Sigmoid colon (tissue), 7 donors: ENCODE measurements around the gene TCF7. TPM values are rescaled to one million over a fixed set of nuclear protein-coding genes. Genes with fewer than 3 reads are reported as not detected.

Source experiments
- DNase-seq: peaks from one replicate; pipeline ENCODE4 v3.0.0-alpha.2; 2019
- H3K27ac ChIP-seq, 4 donors: fragments of 200-600 bp; sonication (generic); one replicate each; pipeline ENCODE4 v1.5.1; 2016 to 2019; ENCODE audit warnings: mild to moderate bottlenecking in 1 of 4
- H3K27me3 ChIP-seq, 3 donors: fragments of 200-600 bp; sonication (generic); one replicate each; pipeline ENCODE4 v1.5.1; 2019; ENCODE audit warnings: mild to moderate bottlenecking in 1 of 3
- H3K36me3 ChIP-seq, 4 donors: fragments of 200-600 bp; sonication (generic); one replicate each; pipeline ENCODE4 v1.5.1; 2016 to 2019
- H3K4me1 ChIP-seq, 4 donors: fragments of 200-600 bp; sonication (generic); one replicate each; pipeline ENCODE4 v1.5.1; 2017 to 2019
- H3K4me3 ChIP-seq, 4 donors: fragments of 200-600 bp; sonication (generic); one replicate each; pipeline ENCODE4 v1.5.1; 2017 to 2019; ENCODE audit warnings: mild to moderate bottlenecking in 2 of 4, moderate library complexity in 1 of 4
- H3K9me3 ChIP-seq, 4 donors: fragments of 200-600 bp in 3 of 4; sonication (generic) in 3 of 4; one replicate each; pipeline versions ENCODE4 v1.5.1 to v1.6.1; 2013 to 2019
- CTCF ChIP-seq, 4 experiments: fragments of 450-650 bp in 3 of 4; fragments of 200-600 bp in 1 of 4; IDR thresholded peaks; one replicate each; pipeline ENCODE4 v1.5.1; 2016 to 2019; ENCODE audit warnings: antibody characterized with exemption in 4 of 4, mild to moderate bottlenecking in 3 of 4, moderate library complexity in 2 of 4
- EP300 ChIP-seq, 4 donors: sonication (generic); formaldehyde crosslinking; IDR thresholded peaks; one replicate each; pipeline ENCODE4 v1.6.1; 2017; ENCODE audit warnings: antibody characterized with exemption in 4 of 4
- POLR2A ChIP-seq, 2 donors: fragments of 450-650 bp; IDR thresholded peaks; one replicate each; pipeline ENCODE4 v1.6.1; 2016; ENCODE audit warnings: antibody characterized with exemption in 2 of 2, mild to moderate bottlenecking in 2 of 2, moderate library complexity in 2 of 2
- POLR2AphosphoS5 ChIP-seq, 4 donors: sonication (generic); formaldehyde crosslinking; IDR thresholded peaks; one replicate each; pipeline ENCODE4 v1.6.1; 2017; ENCODE audit warnings: antibody characterized with exemption in 4 of 4
- WGBS, 2 donors: extraction: QIAGEN DNeasy Blood & Tissue Kit; methylation state at CpG; one replicate each; pipeline ENCODE4 v1.1.7; 2013; 5-methylcytosine and 5-hydroxymethylcytosine counted together
- intact Hi-C: fragments of 100-400 bp; cut with DNase I; formaldehyde crosslinking; loops from one replicate; pipeline ENCODE4 v1.15.1; 2023
- polyA plus RNA-seq, 3 donors: library from polyadenylated mRNA; stranded (reverse); fragments of 200-250 nt; gene quantifications; one replicate each; pipeline ENCODE4 v1.2.3, GENCODE V29; 2013
- total RNA-seq, 4 donors: library from RNA; depleted of rRNA; stranded (reverse); fragments of >200 nt; gene quantifications; one replicate each; pipeline ENCODE4 v1.1.0, GENCODE V29; 2016
- donor health status: healthy with polysubstance abuse.
- donor health status: Bipolar disorder and iron deficiency.
- donor health status: healthy.

TCF7 gene
- total and polyA plus RNA-seq, 7 donors, result 0.36 to 38.4 (median 1.5) TPM

DNA sequence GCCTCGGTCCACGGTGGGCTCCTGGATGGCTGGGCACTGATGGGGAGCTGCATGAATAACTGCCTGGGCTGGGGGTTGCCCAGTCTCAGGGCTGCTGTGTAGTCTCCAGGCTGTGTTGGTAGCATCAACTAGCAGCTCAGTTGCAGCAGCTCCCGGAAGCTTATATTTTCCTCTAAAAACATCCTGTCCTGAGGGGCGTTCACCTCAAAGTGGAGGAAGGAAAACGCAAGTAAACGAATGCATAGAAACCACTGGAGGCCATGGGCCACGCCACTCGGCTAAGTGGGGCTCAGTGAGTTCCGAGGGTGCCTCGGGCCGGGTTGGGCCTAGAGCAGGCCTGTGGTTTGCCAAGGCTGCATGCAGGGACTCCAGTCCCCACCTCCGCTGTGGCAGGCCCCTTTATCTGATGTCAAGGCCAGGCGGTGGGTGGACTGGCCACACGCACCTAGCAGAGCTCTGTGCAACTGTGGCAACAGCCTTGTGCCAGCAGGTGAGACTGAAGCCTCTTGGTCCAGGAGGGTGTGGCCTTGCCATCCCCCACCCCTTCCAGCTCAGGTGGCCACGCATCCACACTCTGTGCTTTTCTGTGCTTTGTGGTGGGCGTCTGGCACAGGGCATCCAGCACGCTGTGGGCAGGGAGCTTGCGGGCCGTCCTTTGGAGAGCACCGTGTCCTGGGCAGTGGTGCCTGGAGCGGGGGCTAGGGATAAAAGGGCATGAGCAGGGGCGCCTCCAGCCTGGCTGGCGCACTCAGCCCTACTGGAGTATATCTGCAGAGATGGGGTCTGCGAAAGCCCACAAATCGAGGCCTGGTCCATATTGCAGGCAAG, 15.1 kb downstream of the TCF7 start:
- Histone ChIP-seq H3K36me3 (peaks cover 0 to 45% (median 0%) of the 10 kb centered on the region in 4 donors), H3K4me3 (no peak overlapping the region), H3K27me3 (no peaks in the 10 kb centered on the region), H3K27ac (no peak overlapping the region), H3K9me3 (no peaks in the 10 kb centered on the region), H3K4me1 (peaks cover 0 to 17% (median 11%) of the 10 kb centered on the region in 4 donors)
- WGBS, 2 donors, result 75 to 89% methylated on average over 25 of the region's 25 CpGs
- DNase-seq, result no peak
- intact Hi-C loops, result no loop called here
- TF ChIP-seq POLR2A (IDR thresholded peaks at IDR 0.05) (no peak), CTCF (IDR thresholded peaks at IDR 0.05) (no peak), EP300 (IDR thresholded peaks at IDR 0.05) (no peak), POLR2AphosphoS5 (IDR thresholded peaks at IDR 0.05) (no peak)

- Histone ChIP-seq H3K36me3 (peaks cover 0 to 52% (median 1%) of the 10 kb centered on the region in 4 donors), H3K4me1 (peaks cover 0 to 9% (median 6%) of the 10 kb centered on the region in 4 donors), H3K9me3 (no peaks in the 10 kb centered on the region), H3K27me3 (no peaks in the 10 kb centered on the region), H3K4me3 (no peak overlapping the region), H3K27ac (no peak overlapping the region)
- WGBS, 2 donors, result 75 to 92% methylated on average over 8 of the region's 8 CpGs
- DNase-seq, result no peak
- intact Hi-C loops, result no loop called here
- no peak for TF ChIP-seq CTCF (IDR thresholded peaks at IDR 0.05)
- no peak for TF ChIP-seq EP300 (IDR thresholded peaks at IDR 0.05)
- no peak for TF ChIP-seq POLR2A (IDR thresholded peaks at IDR 0.05)
- no peak for TF ChIP-seq POLR2AphosphoS5 (IDR thresholded peaks at IDR 0.05)
Measured at GRCh38 chr5:134130239-134130945, 15.9 kb downstream of the TCF7 start.

DNA sequence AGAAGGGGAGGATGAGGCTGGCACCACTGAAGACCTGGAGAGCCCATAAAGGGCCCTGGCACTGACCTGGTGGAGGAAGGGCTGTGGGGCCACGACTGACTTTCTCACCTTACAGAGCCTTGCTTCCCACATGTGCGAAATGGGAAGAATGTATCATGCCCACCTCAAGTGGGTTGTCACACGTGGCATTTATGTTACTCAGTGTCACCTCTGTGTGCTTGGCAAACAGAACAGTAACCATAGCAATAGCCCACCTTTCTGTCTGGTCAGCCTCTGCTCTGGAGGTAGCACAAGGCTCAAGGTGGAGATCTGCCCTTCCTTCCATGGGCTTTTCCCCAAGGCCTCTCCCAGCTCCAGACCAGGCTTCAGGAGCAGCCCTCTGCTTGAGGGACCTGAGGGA, 16.7 kb downstream of the TCF7 start:
- Histone ChIP-seq H3K36me3 (peaks cover 0 to 59% (median 2%) of the 10 kb centered on the region in 4 donors), H3K4me3 (no peak overlapping the region), H3K27me3 (no peaks in the 10 kb centered on the region), H3K9me3 (no peaks in the 10 kb centered on the region), H3K27ac (no peak overlapping the region), H3K4me1 (peaks cover 0 to 2% (median 0%) of the 10 kb centered on the region in 4 donors)
- no peak for DNase-seq
- intact Hi-C loops, result no loop called here
- 71 to 81% methylated on average over 3 of the region's 3 CpGs for WGBS, 2 donors
- TF ChIP-seq POLR2AphosphoS5 (IDR thresholded peaks at IDR 0.05), result no peak

DNA sequence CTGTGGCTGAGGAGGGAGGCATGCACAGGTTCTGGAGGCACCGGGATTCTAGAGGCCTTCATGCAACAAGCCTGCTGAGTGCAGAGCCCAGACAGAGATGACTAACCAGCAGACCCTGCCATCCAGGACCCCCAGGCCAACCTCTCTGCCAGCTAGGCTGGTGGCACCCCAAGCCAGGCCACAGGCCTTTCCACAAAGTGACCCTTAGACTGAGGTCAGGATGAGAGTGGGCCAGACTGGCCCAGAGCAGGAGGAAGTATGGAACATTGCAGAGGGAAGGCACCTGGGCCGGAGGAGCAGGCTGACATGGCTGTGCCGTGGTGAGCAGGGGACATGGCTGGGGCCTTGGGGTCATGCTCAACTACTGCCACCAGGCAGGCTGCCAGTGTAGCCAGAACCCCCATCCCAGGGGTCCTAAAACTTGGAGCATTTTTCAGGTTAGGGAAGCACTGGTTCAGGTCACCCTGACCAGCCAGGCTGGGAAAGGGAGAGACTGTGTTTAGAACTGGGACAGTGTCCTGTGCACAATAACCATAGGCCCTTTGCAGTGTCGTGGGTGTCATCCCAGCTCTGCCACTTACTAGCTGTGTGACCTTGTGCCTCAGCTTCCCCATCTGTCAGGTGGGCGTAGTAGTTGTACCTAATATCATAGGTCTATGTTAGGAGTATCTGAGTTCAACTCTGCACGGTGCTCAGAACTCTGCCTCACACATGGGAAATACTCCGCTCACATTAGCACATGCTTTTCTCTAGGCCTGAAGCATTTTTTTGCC, 17.3 kb downstream of the TCF7 start:
- Histone ChIP-seq H3K36me3 (peaks cover 0 to 65% (median 3%) of the 10 kb centered on the region in 4 donors), H3K27ac (no peak overlapping the region), H3K4me1 (no peaks in the 10 kb centered on the region), H3K9me3 (no peaks in the 10 kb centered on the region), H3K27me3 (no peaks in the 10 kb centered on the region), H3K4me3 (no peak overlapping the region)
- TF ChIP-seq EP300 (IDR thresholded peaks at IDR 0.05) (no peak), POLR2AphosphoS5 (IDR thresholded peaks at IDR 0.05) (no peak), POLR2A (IDR thresholded peaks at IDR 0.05) (no peak), CTCF (IDR thresholded peaks at IDR 0.05) (no peak)
- DNase-seq, result no peak
- intact Hi-C loops, result no loop called here
- 78 to 90% methylated on average over 7 of the region's 7 CpGs for WGBS, 2 donors
